Measurements from ENCODE around the gene ARID1A.

ARID1A gene

DNA sequence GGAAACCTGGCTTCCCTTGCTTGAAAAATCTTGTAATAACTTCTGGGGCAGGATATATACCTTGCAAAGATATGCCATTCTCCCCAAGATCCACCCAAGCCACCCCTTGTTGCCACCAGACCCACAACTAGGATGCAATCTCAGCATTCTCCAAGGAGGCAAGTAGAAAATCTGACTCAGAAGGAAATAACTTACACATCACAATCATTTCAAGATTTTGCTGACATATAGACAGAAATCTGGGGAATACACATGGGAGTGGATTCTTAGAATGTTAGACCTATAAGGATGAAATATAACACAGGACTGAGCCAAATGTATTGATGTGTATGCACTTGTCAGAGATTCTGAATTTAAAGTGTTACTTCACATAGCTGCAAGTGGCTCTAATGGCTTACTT, 115.9 kb downstream of the ARID1A start:
- H3K79me2 ChIP-seq (ENCODE audit: insufficient read depth, low read length): no peaks in the 10 kb centered on the region
- H3K9me2 ChIP-seq (replicated peaks; ENCODE audit: low read depth, low read length): no peaks in the 10 kb centered on the region
- no peak overlapping the region for H3K4me3 ChIP-seq (ENCODE audit: low read length, poor library complexity, severe bottlenecking)
- H3K4me1 ChIP-seq (ENCODE audit: insufficient read depth, low read length, poor library complexity, severe bottlenecking): peaks cover 15% of the 10 kb centered on the region
- no peaks in the 10 kb centered on the region for H3K9me3 ChIP-seq (ENCODE audit: insufficient read depth, low read depth, low read length)
- no peak overlapping the region for H2AFZ ChIP-seq (ENCODE audit: low read length)
- no peaks in the 10 kb centered on the region for H3F3A ChIP-seq (ENCODE audit: low read depth)
- TF ChIP-seq, protein P1, sequence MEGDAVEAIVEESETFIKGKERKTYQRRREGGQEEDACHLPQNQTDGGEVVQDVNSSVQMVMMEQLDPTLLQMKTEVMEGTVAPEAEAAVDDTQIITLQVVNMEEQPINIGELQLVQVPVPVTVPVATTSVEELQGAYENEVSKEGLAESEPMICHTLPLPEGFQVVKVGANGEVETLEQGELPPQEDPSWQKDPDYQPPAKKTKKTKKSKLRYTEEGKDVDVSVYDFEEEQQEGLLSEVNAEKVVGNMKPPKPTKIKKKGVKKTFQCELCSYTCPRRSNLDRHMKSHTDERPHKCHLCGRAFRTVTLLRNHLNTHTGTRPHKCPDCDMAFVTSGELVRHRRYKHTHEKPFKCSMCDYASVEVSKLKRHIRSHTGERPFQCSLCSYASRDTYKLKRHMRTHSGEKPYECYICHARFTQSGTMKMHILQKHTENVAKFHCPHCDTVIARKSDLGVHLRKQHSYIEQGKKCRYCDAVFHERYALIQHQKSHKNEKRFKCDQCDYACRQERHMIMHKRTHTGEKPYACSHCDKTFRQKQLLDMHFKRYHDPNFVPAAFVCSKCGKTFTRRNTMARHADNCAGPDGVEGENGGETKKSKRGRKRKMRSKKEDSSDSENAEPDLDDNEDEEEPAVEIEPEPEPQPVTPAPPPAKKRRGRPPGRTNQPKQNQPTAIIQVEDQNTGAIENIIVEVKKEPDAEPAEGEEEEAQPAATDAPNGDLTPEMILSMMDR (conservative IDR thresholded peaks at IDR 0.05; ENCODE audit: low read length): no peak
- no peak for TF ChIP-seq EZH2phosphoT487 (IDR thresholded peaks at IDR 0.05; ENCODE audit: borderline replicate concordance)
- H3K4me2 ChIP-seq (ENCODE audit: low read depth, low read length, poor library complexity, severe bottlenecking): no peak overlapping the region
- no peaks in the 10 kb centered on the region for H3K36me3 ChIP-seq (ENCODE audit: insufficient read depth, low read length)
- no peaks in the 10 kb centered on the region for H4K20me1 ChIP-seq (ENCODE audit: insufficient read depth, low read length, poor library complexity, severe bottlenecking)
- H3K27me3 ChIP-seq (ENCODE audit: insufficient read depth, low read length, poor library complexity, severe bottlenecking): no peaks in the 10 kb centered on the region
- no peak overlapping the region for H3K9ac ChIP-seq (ENCODE audit: low read depth, low read length, poor library complexity, severe bottlenecking)

DNA sequence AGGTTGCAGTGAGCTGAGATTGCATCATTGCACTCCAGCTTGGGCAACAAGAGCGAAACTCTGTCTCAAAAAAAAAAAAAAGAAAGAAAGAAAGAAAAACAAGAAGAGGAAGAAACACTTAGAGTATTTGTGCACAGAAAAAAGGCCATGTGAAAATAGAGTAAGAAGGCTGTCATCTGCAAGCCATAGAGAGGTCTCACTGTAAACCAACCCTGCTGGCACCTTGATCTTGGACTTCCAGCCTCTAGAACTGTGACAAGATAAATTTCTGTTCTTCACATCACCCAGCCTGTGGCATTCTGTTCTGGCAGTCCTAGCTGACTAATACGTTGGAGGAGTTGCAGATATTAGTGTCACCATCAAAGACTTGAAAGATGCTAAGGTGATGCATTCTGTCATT, 118.6 kb downstream of the ARID1A start:
- Histone ChIP-seq H2AFZ (ENCODE audit: low read length) (no peak overlapping the region), H3F3A (ENCODE audit: low read depth) (no peaks in the 10 kb centered on the region), H3K4me2 (ENCODE audit: low read depth, low read length, poor library complexity, severe bottlenecking) (no peak overlapping the region), H3K79me2 (ENCODE audit: insufficient read depth, low read length) (no peaks in the 10 kb centered on the region), H3K27me3 (ENCODE audit: insufficient read depth, low read length, poor library complexity, severe bottlenecking) (no peaks in the 10 kb centered on the region), H4K20me1 (ENCODE audit: insufficient read depth, low read length, poor library complexity, severe bottlenecking) (no peaks in the 10 kb centered on the region), H3K9me3 (ENCODE audit: insufficient read depth, low read depth, low read length) (no peaks in the 10 kb centered on the region), H3K9ac (ENCODE audit: low read depth, low read length, poor library complexity, severe bottlenecking) (no peak overlapping the region), H3K36me3 (ENCODE audit: insufficient read depth, low read length) (no peaks in the 10 kb centered on the region), H3K4me1 (ENCODE audit: insufficient read depth, low read length, poor library complexity, severe bottlenecking) (peaks cover 15% of the 10 kb centered on the region), H3K9me2 (replicated peaks; ENCODE audit: low read depth, low read length) (no peaks in the 10 kb centered on the region), H3K4me3 (ENCODE audit: low read length, poor library complexity, severe bottlenecking) (no peak overlapping the region)
- no peak for TF ChIP-seq EZH2phosphoT487 (IDR thresholded peaks at IDR 0.05; ENCODE audit: borderline replicate concordance)
- TF ChIP-seq, protein P1 (conservative IDR thresholded peaks at IDR 0.05; ENCODE audit: low read length): no peak

DNA sequence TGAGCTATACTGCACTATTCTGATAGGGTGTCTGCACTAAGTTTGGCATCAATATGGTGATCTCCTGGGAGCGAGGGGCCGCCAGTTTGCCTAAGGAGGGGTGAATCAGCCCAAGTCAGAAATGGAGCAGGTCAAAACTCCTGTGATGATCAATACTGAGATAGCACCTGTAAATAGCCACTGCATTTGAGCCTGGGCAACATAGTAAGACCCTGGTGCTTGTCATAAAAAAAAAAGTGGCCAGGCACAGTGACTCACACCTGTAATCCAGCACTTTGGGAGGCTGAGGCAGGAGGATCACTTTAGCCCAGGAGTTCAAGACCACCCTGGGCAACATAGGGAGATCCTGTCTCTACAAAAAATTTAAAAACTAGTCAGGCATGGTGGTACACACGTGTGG, 119.1 kb downstream of the ARID1A start:
- peaks cover 15% of the 10 kb centered on the region for H3K4me1 ChIP-seq (ENCODE audit: insufficient read depth, low read length, poor library complexity, severe bottlenecking)

More for the DNA sequence above, 119.1 kb downstream of the ARID1A start:
- H3K4me2 ChIP-seq (ENCODE audit: low read depth, low read length, poor library complexity, severe bottlenecking): no peak overlapping the region
- no peak overlapping the region for H3K4me3 ChIP-seq (ENCODE audit: low read length, poor library complexity, severe bottlenecking)
- no peak overlapping the region for H3K9ac ChIP-seq (ENCODE audit: low read depth, low read length, poor library complexity, severe bottlenecking)
- no peaks in the 10 kb centered on the region for H3K36me3 ChIP-seq (ENCODE audit: insufficient read depth, low read length)
- no peaks in the 10 kb centered on the region for H3K9me2 ChIP-seq (replicated peaks; ENCODE audit: low read depth, low read length)
- no peaks in the 10 kb centered on the region for H4K20me1 ChIP-seq (ENCODE audit: insufficient read depth, low read length, poor library complexity, severe bottlenecking)
- no peak overlapping the region for H2AFZ ChIP-seq (ENCODE audit: low read length)
- no peaks in the 10 kb centered on the region for H3K79me2 ChIP-seq (ENCODE audit: insufficient read depth, low read length)
- TF ChIP-seq, protein P1 (conservative IDR thresholded peaks at IDR 0.05; ENCODE audit: low read length): no peak
- TF ChIP-seq EZH2phosphoT487 (IDR thresholded peaks at IDR 0.05; ENCODE audit: borderline replicate concordance): no peak
- no peaks in the 10 kb centered on the region for H3F3A ChIP-seq (ENCODE audit: low read depth)
- no peaks in the 10 kb centered on the region for H3K27me3 ChIP-seq (ENCODE audit: insufficient read depth, low read length, poor library complexity, severe bottlenecking)
- no peaks in the 10 kb centered on the region for H3K9me3 ChIP-seq (ENCODE audit: insufficient read depth, low read depth, low read length)
